Measurements from ENCODE around the gene TLR10. TPM values are rescaled to one million over a fixed set of nuclear protein-coding genes. Genes with fewer than 3 reads are reported as not detected.

Gene TLR10
- polyA plus RNA-seq, 2 of the 4 experiments (the other 2 are of a cell fraction) = 0.14 TPM; not detected in 1

GRCh38 chr4:38730830-38731646 lies 51.8 kb downstream of the TLR10 start (continued):
- no peak for TF ChIP-seq EHF (CRISPR knock-in tag; IDR thresholded peaks at IDR 0.05)
- no peak for TF ChIP-seq MAZ (IDR thresholded peaks at IDR 0.05; ENCODE audit: borderline replicate concordance, low read depth, low read length)
- TF ChIP-seq, protein P1, sequence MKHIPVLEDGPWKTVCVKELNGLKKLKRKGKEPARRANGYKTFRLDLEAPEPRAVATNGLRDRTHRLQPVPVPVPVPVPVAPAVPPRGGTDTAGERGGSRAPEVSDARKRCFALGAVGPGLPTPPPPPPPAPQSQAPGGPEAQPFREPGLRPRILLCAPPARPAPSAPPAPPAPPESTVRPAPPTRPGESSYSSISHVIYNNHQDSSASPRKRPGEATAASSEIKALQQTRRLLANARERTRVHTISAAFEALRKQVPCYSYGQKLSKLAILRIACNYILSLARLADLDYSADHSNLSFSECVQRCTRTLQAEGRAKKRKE (CRISPR knock-in tag; IDR thresholded peaks at IDR 0.05; ENCODE audit: low read depth) = no peak
- peak; percentile 75 for TF ChIP-seq CTCF (IDR thresholded peaks at IDR 0.05)
- TF ChIP-seq GATA3 (IDR thresholded peaks at IDR 0.05; ENCODE audit: borderline replicate concordance) = no peak
- TF ChIP-seq RFX5 (IDR thresholded peaks at IDR 0.05) = no peak
- TF ChIP-seq, protein P2, sequence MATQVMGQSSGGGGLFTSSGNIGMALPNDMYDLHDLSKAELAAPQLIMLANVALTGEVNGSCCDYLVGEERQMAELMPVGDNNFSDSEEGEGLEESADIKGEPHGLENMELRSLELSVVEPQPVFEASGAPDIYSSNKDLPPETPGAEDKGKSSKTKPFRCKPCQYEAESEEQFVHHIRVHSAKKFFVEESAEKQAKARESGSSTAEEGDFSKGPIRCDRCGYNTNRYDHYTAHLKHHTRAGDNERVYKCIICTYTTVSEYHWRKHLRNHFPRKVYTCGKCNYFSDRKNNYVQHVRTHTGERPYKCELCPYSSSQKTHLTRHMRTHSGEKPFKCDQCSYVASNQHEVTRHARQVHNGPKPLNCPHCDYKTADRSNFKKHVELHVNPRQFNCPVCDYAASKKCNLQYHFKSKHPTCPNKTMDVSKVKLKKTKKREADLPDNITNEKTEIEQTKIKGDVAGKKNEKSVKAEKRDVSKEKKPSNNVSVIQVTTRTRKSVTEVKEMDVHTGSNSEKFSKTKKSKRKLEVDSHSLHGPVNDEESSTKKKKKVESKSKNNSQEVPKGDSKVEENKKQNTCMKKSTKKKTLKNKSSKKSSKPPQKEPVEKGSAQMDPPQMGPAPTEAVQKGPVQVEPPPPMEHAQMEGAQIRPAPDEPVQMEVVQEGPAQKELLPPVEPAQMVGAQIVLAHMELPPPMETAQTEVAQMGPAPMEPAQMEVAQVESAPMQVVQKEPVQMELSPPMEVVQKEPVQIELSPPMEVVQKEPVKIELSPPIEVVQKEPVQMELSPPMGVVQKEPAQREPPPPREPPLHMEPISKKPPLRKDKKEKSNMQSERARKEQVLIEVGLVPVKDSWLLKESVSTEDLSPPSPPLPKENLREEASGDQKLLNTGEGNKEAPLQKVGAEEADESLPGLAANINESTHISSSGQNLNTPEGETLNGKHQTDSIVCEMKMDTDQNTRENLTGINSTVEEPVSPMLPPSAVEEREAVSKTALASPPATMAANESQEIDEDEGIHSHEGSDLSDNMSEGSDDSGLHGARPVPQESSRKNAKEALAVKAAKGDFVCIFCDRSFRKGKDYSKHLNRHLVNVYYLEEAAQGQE (IDR thresholded peaks at IDR 0.05) = no peak
- no peak for TF ChIP-seq TFCP2L1 (CRISPR knock-in tag; IDR thresholded peaks at IDR 0.05)
- TF ChIP-seq, protein P3, sequence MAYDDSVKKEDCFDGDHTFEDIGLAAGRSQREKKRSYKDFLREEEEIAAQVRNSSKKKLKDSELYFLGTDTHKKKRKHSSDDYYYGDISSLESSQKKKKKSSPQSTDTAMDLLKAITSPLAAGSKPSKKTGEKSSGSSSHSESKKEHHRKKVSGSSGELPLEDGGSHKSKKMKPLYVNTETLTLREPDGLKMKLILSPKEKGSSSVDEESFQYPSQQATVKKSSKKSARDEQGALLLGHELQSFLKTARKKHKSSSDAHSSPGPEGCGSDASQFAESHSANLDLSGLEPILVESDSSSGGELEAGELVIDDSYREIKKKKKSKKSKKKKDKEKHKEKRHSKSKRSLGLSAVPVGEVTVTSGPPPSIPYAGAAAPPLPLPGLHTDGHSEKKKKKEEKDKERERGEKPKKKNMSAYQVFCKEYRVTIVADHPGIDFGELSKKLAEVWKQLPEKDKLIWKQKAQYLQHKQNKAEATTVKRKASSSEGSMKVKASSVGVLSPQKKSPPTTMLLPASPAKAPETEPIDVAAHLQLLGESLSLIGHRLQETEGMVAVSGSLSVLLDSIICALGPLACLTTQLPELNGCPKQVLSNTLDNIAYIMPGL (CRISPR knock-in tag; IDR thresholded peaks at IDR 0.05; ENCODE audit: borderline replicate concordance) = no peak
- TF ChIP-seq TP53 (CRISPR knock-in tag; IDR thresholded peaks at IDR 0.05) = no peak
- no peak for TF ChIP-seq KDM1A (IDR thresholded peaks at IDR 0.05; ENCODE audit: low read depth)
- TF ChIP-seq BHLHE40 (IDR thresholded peaks at IDR 0.05; ENCODE audit: low read depth, low read length) = no peak
- TF ChIP-seq FOSB (CRISPR knock-in tag; IDR thresholded peaks at IDR 0.05) = no peak
- peak; percentile 92 to 94 for TF ChIP-seq RAD21 (conservative IDR thresholded peaks at IDR 0.05 in 1 of 2, IDR thresholded peaks at IDR 0.05 in 1 of 2)
- TF ChIP-seq POLR2A (IDR thresholded peaks at IDR 0.05; ENCODE audit: low read length) = no peak

DNA sequence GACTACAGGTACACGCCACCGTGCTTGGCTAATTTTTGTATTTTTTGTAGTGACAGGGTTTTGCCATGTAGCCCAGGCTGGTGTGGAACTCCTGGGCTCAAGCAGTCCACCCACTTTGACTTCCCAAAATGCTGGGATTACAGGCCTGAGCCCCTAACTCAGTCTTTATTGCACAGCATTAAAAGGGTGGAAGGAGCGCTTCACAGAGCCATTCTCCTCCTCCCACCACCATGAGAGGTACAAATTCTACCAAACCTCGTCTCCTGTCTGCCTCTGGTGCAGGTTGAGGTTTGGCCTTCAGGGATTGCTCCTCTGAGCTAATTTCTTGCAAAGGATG lies 52.3 kb downstream of the TLR10 start:
- TF ChIP-seq CBX8 (IDR thresholded peaks at IDR 0.05) (no peak), POLR2A (IDR thresholded peaks at IDR 0.05; ENCODE audit: low read length) (no peak), TP53 (CRISPR knock-in tag; IDR thresholded peaks at IDR 0.05) (no peak), RAD21 (conservative IDR thresholded peaks at IDR 0.05 in 1 of 2, IDR thresholded peaks at IDR 0.05 in 1 of 2) (no peak), PHF8 (IDR thresholded peaks at IDR 0.05; ENCODE audit: borderline replicate concordance, low read depth) (no peak), KDM1A (IDR thresholded peaks at IDR 0.05; ENCODE audit: low read depth) (no peak), NPAS2 (CRISPR knock-in tag; IDR thresholded peaks at IDR 0.05; ENCODE audit: borderline replicate concordance) (no peak), FOXS1 (CRISPR knock-in tag; IDR thresholded peaks at IDR 0.05) (no peak), HDAC2 (IDR thresholded peaks at IDR 0.05) (no peak), CEBPB (IDR thresholded peaks at IDR 0.05) (no peak), FOSB (CRISPR knock-in tag; IDR thresholded peaks at IDR 0.05) (no peak), HOXB5 (CRISPR knock-in tag; IDR thresholded peaks at IDR 0.05) (no peak), RFX5 (IDR thresholded peaks at IDR 0.05) (no peak), EP300 (IDR thresholded peaks at IDR 0.05) (no peak), E2F6 (IDR thresholded peaks at IDR 0.05; ENCODE audit: borderline replicate concordance, low read depth) (no peak)
- FAIRE-seq (no peak), ATAC-seq (no peak), DNase-seq (ENCODE audit: low read depth in 1 of 2, low spot score in 1 of 2) (no peak)
- Histone ChIP-seq H3K4me1 (peaks cover 15% of the 10 kb centered on the region), H3K4me2 (no peak overlapping the region), H3K4me3 (no peak overlapping the region), H3K27ac (peak overlapping the region in 1 of 2 experiments; percentile 50; a peak in 1 of 6 replicates), H3K9me3 (no peaks in the 10 kb centered on the region)
- POLR2A ChIA-PET = no interaction called here
- CTCF ChIA-PET = interaction anchor here (0.7 to 8.6 kb wide), 31 partner anchors 11 to 668 kb away, joined by 3 to 102 read pairs (median 5); no protein-coding TSS in a partner anchor
- WGBS (ENCODE audit: missing lambda C conversion rate) = 94% methylated on average over 4 of the region's 4 CpGs

Measured in A549 (cell line).